SK-N-MC (cell line): Measurements from ENCODE around the gene TMEM213.

Experiments used
- EZH2 ChIP-seq: fragments of 200-600 bp; sonication (generic); IDR thresholded peaks from one replicate; pipeline ENCODE4 v1.6.1; 2017; ENCODE audit warnings: antibody characterized with exemption
- POLR2AphosphoS5 ChIP-seq: IDR thresholded peaks from 2 replicates; pipeline ENCODE4 v1.6.1; 2012; ENCODE audit warnings: mild to moderate bottlenecking, low read depth, low read length, borderline replicate concordance

- no peak for TF ChIP-seq EZH2
- no peak for TF ChIP-seq POLR2AphosphoS5
Observed at GRCh38 chr7:138755842-138756590, 41.8 kb upstream of the TMEM213 start.
